Gastrocnemius medialis (tissue), 4 donors: ENCODE results near the gene SLC37A1.

Experiments used
- POLR2A ChIP-seq, 2 donors: fragments of 450-650 bp; IDR thresholded peaks; one replicate each; pipeline ENCODE4 v1.6.1; 2017; ENCODE audit warnings: antibody characterized with exemption in 2 of 2, mild to moderate bottlenecking in 2 of 2, moderate library complexity in 2 of 2
- TF ChIP-seq, protein P1 (sequence below), 5 experiments: fragments of 450-650 bp in 3 of 5; fragments of 200-600 bp in 2 of 5; sonication (generic) in 2 of 5; IDR thresholded peaks in 4 of 5; conservative IDR thresholded peaks in 1 of 5; 1 replicate in 4 of 5; 2 replicates in 1 of 5; pipeline ENCODE4 v1.5.1; 2016 to 2019; ENCODE audit warnings: antibody characterized with exemption in 5 of 5, mild to moderate bottlenecking in 3 of 5, moderate library complexity in 3 of 5

DNA sequence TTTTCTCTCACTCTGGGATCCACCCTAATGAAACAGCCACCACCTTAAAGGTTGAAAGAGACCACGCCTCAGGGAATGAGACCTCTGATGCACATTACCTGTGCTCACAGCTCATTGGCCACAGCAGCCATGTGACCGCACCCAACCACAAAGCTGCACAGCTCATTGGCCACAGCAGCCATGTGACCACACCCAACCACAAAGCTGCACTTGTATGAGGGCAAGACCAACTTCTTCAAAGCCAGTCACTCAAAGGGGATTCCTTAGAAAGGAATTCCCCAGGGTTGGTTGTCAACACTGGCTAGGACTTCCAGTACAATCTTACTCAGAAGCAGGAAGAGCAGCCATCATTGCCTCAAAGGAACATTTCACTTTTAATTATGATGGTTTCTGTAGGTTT lies 96.2 kb downstream of the SLC37A1 start:
- TF ChIP-seq POLR2A (IDR thresholded peaks at IDR 0.05), result no peak
- TF ChIP-seq, protein P1, sequence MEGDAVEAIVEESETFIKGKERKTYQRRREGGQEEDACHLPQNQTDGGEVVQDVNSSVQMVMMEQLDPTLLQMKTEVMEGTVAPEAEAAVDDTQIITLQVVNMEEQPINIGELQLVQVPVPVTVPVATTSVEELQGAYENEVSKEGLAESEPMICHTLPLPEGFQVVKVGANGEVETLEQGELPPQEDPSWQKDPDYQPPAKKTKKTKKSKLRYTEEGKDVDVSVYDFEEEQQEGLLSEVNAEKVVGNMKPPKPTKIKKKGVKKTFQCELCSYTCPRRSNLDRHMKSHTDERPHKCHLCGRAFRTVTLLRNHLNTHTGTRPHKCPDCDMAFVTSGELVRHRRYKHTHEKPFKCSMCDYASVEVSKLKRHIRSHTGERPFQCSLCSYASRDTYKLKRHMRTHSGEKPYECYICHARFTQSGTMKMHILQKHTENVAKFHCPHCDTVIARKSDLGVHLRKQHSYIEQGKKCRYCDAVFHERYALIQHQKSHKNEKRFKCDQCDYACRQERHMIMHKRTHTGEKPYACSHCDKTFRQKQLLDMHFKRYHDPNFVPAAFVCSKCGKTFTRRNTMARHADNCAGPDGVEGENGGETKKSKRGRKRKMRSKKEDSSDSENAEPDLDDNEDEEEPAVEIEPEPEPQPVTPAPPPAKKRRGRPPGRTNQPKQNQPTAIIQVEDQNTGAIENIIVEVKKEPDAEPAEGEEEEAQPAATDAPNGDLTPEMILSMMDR (IDR thresholded peaks at IDR 0.05 in 4 of 5, conservative IDR thresholded peaks at IDR 0.05 in 1 of 5), result no peak
